ENCODE results near the gene AZIN2. TPM values are rescaled to one million over a fixed set of nuclear protein-coding genes. Genes with fewer than 3 reads are reported as not detected.

AZIN2 gene
- total RNA-seq, 2 donors from 2014 or later = 1.9 to 3.3 TPM

DNA sequence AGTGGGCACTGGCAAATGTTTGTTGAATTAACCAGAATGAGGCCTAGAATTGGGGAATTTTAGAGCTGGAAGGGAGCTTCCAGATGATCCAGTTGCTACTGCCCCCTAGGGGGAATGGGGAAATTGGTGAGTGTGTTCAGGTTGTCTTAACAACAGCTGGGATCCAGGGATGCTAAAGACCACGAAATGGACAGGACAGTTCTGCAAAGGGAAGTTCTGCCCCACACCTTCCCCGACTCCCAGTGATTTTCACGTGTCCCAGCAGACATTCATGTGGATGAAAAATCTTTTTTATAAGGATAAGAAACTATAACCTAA is 67.0 kb downstream of the AZIN2 start:
- Histone ChIP-seq H3K36me3 (peaks cover 12% of the 10 kb centered on the region), H3K9me3 (no peaks in the 10 kb centered on the region), H3K27ac (no peak overlapping the region), H3K4me1 (peaks cover 0 to 26% of the 10 kb centered on the region in 2 donors), H3K27me3 (no peaks in the 10 kb centered on the region), H3K4me3 (no peak overlapping the region)
- TF ChIP-seq, protein P1, sequence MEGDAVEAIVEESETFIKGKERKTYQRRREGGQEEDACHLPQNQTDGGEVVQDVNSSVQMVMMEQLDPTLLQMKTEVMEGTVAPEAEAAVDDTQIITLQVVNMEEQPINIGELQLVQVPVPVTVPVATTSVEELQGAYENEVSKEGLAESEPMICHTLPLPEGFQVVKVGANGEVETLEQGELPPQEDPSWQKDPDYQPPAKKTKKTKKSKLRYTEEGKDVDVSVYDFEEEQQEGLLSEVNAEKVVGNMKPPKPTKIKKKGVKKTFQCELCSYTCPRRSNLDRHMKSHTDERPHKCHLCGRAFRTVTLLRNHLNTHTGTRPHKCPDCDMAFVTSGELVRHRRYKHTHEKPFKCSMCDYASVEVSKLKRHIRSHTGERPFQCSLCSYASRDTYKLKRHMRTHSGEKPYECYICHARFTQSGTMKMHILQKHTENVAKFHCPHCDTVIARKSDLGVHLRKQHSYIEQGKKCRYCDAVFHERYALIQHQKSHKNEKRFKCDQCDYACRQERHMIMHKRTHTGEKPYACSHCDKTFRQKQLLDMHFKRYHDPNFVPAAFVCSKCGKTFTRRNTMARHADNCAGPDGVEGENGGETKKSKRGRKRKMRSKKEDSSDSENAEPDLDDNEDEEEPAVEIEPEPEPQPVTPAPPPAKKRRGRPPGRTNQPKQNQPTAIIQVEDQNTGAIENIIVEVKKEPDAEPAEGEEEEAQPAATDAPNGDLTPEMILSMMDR (IDR thresholded peaks at IDR 0.05) = no peak
- no peak for DNase-seq (ENCODE audit: low spot score)

DNA sequence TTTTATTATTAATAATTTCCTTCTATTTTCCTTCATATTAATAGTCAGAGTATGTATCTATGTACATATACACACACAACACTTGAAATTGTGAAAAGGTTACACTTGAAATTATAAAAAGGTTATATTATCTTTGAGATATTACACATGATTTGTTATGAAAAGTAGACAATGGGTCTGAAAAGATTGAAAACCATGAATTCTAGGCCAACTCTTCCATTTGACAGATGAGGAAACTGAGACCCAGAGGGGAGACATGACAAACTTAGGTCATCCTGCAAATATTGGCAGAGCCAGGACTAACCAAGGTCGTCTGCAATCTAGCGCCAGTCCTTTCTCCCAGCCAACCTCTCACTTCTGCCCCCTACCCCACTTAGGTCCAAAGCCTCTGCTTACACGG is 67.7 kb downstream of the AZIN2 start:
- DNase-seq (ENCODE audit: low spot score) = no peak
- Histone ChIP-seq H3K36me3 (peaks cover 12% of the 10 kb centered on the region), H3K4me3 (no peak overlapping the region), H3K27me3 (no peaks in the 10 kb centered on the region), H3K4me1 (peaks cover 0 to 26% of the 10 kb centered on the region in 2 donors), H3K9me3 (no peaks in the 10 kb centered on the region), H3K27ac (no peak overlapping the region)
- TF ChIP-seq, protein P1 (IDR thresholded peaks at IDR 0.05) = no peak

DNA sequence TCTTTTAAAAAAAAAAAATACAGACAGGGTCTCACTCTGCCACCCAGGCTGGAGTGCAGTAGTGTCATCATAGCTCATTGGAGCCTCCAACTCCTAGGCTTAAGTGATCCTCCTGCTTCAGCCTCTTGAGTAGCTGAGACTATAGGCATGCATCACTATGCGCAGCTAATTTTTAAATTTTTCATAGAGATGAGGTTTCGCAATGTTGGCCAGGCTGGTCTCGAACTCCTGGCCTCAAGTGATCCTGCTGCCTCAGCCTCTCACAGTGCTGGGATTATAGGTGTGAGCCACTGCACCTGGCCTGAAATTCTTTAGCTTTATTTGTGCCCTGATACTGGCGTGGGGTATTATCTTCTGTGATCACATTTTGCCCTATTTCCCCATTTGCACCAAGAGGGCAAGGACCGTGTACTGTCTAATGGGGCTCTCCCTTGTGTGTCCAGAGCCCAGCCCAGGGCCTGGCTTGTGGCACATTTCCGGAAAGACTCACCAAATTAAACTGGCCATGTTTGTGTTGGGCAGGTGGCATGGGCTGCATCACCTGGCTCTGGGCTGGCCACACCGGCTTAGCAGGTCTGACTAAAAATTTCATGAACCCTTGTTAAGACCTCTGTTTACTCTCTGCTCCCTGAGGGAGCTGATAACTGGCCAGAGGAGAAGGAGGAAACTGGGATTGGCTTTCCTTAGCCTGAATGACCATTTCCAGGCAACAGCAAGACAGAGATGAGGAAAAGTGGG is 68.7 kb downstream of the AZIN2 start:
- Histone ChIP-seq H3K9me3 (no peaks in the 10 kb centered on the region), H3K36me3 (peaks cover 12% of the 10 kb centered on the region)

DNA sequence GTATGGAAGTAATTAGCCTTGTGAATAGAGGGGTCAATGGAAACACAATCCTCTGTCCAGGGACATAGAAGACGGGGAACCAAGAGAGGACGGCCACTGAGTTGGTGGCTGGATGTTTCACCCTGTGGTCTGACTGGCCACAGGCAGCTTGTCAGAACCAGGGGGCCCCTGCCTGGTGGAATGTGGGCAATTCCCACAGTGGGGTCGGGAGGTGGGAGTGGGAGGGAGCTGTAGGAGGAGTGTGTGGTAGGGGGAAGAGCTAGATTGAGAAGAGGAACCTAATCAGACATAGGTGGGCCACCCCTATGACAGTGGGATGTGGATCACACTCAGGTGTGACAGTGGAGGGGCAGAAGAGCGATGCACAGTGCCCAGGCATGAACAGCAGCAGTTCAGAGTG is 69.6 kb downstream of the AZIN2 start:
- Histone ChIP-seq H3K27me3 (no peaks in the 10 kb centered on the region), H3K27ac (no peak overlapping the region), H3K4me1 (peaks cover 0 to 34% of the 10 kb centered on the region in 2 donors), H3K36me3 (peaks cover 12% of the 10 kb centered on the region), H3K4me3 (no peak overlapping the region), H3K9me3 (no peaks in the 10 kb centered on the region)
- no peak for DNase-seq (ENCODE audit: low spot score)
- TF ChIP-seq, protein P1 (IDR thresholded peaks at IDR 0.05) = no peak

More for the DNA sequence above, 68.7 kb downstream of the AZIN2 start:
- Histone ChIP-seq H3K27ac (no peak overlapping the region), H3K4me1 (peaks cover 0 to 31% of the 10 kb centered on the region in 2 donors), H3K27me3 (no peaks in the 10 kb centered on the region), H3K4me3 (no peak overlapping the region)
- no peak for DNase-seq (ENCODE audit: low spot score)
- TF ChIP-seq, protein P1 (IDR thresholded peaks at IDR 0.05) = no peak

DNA sequence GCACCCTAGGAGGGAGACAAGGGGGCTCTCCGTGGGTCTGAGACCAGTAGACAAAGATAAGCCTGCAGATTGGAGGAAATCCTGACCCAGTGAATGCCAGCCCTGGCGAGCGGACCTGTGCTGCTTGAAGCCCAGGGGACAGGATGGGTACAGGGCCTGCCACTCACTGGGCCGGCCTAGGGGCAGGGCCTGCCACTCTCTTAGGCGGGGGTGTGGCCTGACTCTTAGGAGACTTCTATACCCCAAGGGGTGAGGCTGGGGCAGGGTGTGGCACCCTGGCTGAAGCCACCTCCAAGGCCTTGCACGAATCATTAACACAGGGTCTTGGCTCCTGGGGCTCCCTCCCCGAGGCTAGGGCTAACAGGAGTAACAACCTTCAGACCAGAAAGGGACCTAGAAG is 70.2 kb downstream of the AZIN2 start:
- H3K9me3 ChIP-seq = no peaks in the 10 kb centered on the region
- no peaks in the 10 kb centered on the region for H3K27me3 ChIP-seq
- no peak overlapping the region for H3K4me3 ChIP-seq
- no peak overlapping the region for H3K27ac ChIP-seq
- H3K36me3 ChIP-seq = peaks cover 12% of the 10 kb centered on the region
- peaks cover 0 to 40% of the 10 kb centered on the region in 2 donors for H3K4me1 ChIP-seq
- TF ChIP-seq, protein P1 (IDR thresholded peaks at IDR 0.05) = no peak
- no peak for DNase-seq (ENCODE audit: low spot score)

Data from right atrium auricular region (tissue), 2 donors.